ENCODE data around the gene FUCA2.

- TF ChIP-seq, protein P1, sequence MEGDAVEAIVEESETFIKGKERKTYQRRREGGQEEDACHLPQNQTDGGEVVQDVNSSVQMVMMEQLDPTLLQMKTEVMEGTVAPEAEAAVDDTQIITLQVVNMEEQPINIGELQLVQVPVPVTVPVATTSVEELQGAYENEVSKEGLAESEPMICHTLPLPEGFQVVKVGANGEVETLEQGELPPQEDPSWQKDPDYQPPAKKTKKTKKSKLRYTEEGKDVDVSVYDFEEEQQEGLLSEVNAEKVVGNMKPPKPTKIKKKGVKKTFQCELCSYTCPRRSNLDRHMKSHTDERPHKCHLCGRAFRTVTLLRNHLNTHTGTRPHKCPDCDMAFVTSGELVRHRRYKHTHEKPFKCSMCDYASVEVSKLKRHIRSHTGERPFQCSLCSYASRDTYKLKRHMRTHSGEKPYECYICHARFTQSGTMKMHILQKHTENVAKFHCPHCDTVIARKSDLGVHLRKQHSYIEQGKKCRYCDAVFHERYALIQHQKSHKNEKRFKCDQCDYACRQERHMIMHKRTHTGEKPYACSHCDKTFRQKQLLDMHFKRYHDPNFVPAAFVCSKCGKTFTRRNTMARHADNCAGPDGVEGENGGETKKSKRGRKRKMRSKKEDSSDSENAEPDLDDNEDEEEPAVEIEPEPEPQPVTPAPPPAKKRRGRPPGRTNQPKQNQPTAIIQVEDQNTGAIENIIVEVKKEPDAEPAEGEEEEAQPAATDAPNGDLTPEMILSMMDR (IDR thresholded peaks at IDR 0.05), result no peak
- no peak for TF ChIP-seq SP1 (CRISPR knock-in tag; conservative IDR thresholded peaks at IDR 0.05)
Observed at GRCh38 chr6:143531720-143532499, 20.4 kb upstream of the FUCA2 start.

Data from WTC11 (cell line).